GM19240 (cell line): ENCODE results near the gene PLEKHM2.
A peak's percentile ranks its signal among the peaks of the same experiment; 100 is the strongest.
"Not testable (repeated sequence)": the region's sequence is repeated elsewhere in the genome, so short reads cannot be mapped to it uniquely, and the experiment has no call there.

Source experiments
- DNase-seq: peaks from one replicate; pipeline ENCODE4 v3.0.0; 2011; ENCODE audit warnings: low spot score; ENCODE audit not compliant: insufficient read length

PLEKHM2 gene

GRCh38 chr1:15684042-15684461 is at the start of gene PLEKHM2:
TSS of gene PLEKHM2 (plus strand) at chr1:15684320. CDS start at chr1:15684559, 239 bp downstream.
- peak; percentile 77 for DNase-seq

GRCh38 chr1:15636436-15636835 is 47.7 kb upstream of the PLEKHM2 start:
- DNase-seq: no peak

- no peak for DNase-seq
Observed at GRCh38 chr1:15637826-15638225, 46.3 kb upstream of the PLEKHM2 start.

GRCh38 chr1:15639262-15639661 is 44.9 kb upstream of the PLEKHM2 start:
- DNase-seq: no peak

GRCh38 chr1:15639931-15640330 is 44.2 kb upstream of the PLEKHM2 start:
- no peak for DNase-seq

- DNase-seq: no peak
Observed at GRCh38 chr1:15640667-15641066, 43.5 kb upstream of the PLEKHM2 start.

- DNase-seq: no peak
Observed at GRCh38 chr1:15649937-15650336, 34.2 kb upstream of the PLEKHM2 start.

GRCh38 chr1:15650433-15650832 is 33.7 kb upstream of the PLEKHM2 start:
- no peak for DNase-seq

GRCh38 chr1:15652130-15652529 is 32.0 kb upstream of the PLEKHM2 start:
- DNase-seq: not testable (repeated sequence)

- DNase-seq: no peak
Observed at GRCh38 chr1:15654091-15654690, 29.9 kb upstream of the PLEKHM2 start.

GRCh38 chr1:15656464-15656863 is 27.7 kb upstream of the PLEKHM2 start:
- no peak for DNase-seq

- no peak for DNase-seq
Observed at GRCh38 chr1:15657021-15657420, 27.1 kb upstream of the PLEKHM2 start.

- no peak for DNase-seq
Observed at GRCh38 chr1:15660151-15660550, 24.0 kb upstream of the PLEKHM2 start.

- no peak for DNase-seq
Observed at GRCh38 chr1:15662477-15662876, 21.6 kb upstream of the PLEKHM2 start.

- DNase-seq: no peak
Observed at GRCh38 chr1:15663925-15664324, 20.2 kb upstream of the PLEKHM2 start.

- DNase-seq: no peak
Observed at GRCh38 chr1:15667362-15667761, 16.8 kb upstream of the PLEKHM2 start.

- no peak for DNase-seq
Observed at GRCh38 chr1:15668089-15668754, 15.9 kb upstream of the PLEKHM2 start.

GRCh38 chr1:15669074-15669473 is 15.0 kb upstream of the PLEKHM2 start:
- no peak for DNase-seq

- DNase-seq: no peak
Observed at GRCh38 chr1:15669864-15670263, 14.3 kb upstream of the PLEKHM2 start.

- no peak for DNase-seq
Observed at GRCh38 chr1:15671430-15671829, 12.7 kb upstream of the PLEKHM2 start.

GRCh38 chr1:15674386-15675159 is 9.5 kb upstream of the PLEKHM2 start:
- no peak for DNase-seq

GRCh38 chr1:15676010-15676409 is 8.1 kb upstream of the PLEKHM2 start:
- DNase-seq: no peak
